Activated CD4-positive, alpha-beta T cell treated with anti-CD3 and anti-CD28 coated beads, Interleukin-2, amount 50 U/mL, for 1 hour (primary cell): ENCODE measurements around the gene GABRB1.
"Not testable (repeated sequence)": the region's sequence is repeated elsewhere in the genome, so short reads cannot be mapped to it uniquely, and the experiment has no call there.

ENCODE experiments used
- DNase-seq: peaks from one replicate; pipeline ENCODE4 v3.0.0-alpha.2; 2020

Gene GABRB1

GRCh38 chr4:47215759-47216158 lies 184.4 kb downstream of the GABRB1 start:
- no peak for DNase-seq

GRCh38 chr4:47217291-47217690 lies 185.9 kb downstream of the GABRB1 start:
- DNase-seq, result no peak

GRCh38 chr4:47217884-47218283 lies 186.5 kb downstream of the GABRB1 start:
- DNase-seq, result no peak

GRCh38 chr4:47218631-47219030 lies 187.3 kb downstream of the GABRB1 start:
- no peak for DNase-seq

GRCh38 chr4:47219586-47219985 lies 188.2 kb downstream of the GABRB1 start:
- DNase-seq, result no peak

GRCh38 chr4:47221721-47222120 lies 190.4 kb downstream of the GABRB1 start:
- DNase-seq, result no peak

- DNase-seq, result no peak
These were observed 190.9 kb downstream of the GABRB1 start for GRCh38 chr4:47222276-47222675.

GRCh38 chr4:47224361-47224760 lies 193.0 kb downstream of the GABRB1 start:
- no peak for DNase-seq

GRCh38 chr4:47235721-47236120 lies 204.4 kb downstream of the GABRB1 start:
- DNase-seq, result no peak

GRCh38 chr4:47238667-47239066 lies 207.3 kb downstream of the GABRB1 start:
- DNase-seq, result no peak

- no peak for DNase-seq
These were observed 208.3 kb downstream of the GABRB1 start for GRCh38 chr4:47239649-47240048.

- DNase-seq, result no peak
These were observed 220.2 kb downstream of the GABRB1 start for GRCh38 chr4:47251348-47252135.

- DNase-seq, result no peak
These were observed 232.4 kb downstream of the GABRB1 start for GRCh38 chr4:47263721-47264120.

- DNase-seq, result no peak
These were observed 239.0 kb downstream of the GABRB1 start for GRCh38 chr4:47270201-47270888.

GRCh38 chr4:47271291-47271690 lies 239.9 kb downstream of the GABRB1 start:
- no peak for DNase-seq

GRCh38 chr4:47274901-47275300 lies 243.5 kb downstream of the GABRB1 start:
- DNase-seq, result no peak

- no peak for DNase-seq
These were observed 244.2 kb downstream of the GABRB1 start for GRCh38 chr4:47275595-47275994.

GRCh38 chr4:47278631-47279030 lies 247.3 kb downstream of the GABRB1 start:
- DNase-seq, result no peak

- no peak for DNase-seq
These were observed 256.4 kb downstream of the GABRB1 start for GRCh38 chr4:47287735-47288134.

GRCh38 chr4:47289805-47290204 lies 258.4 kb downstream of the GABRB1 start:
- DNase-seq, result no peak

- DNase-seq, result not testable (repeated sequence)
These were observed 259.5 kb downstream of the GABRB1 start for GRCh38 chr4:47290873-47291272.

- no peak for DNase-seq
These were observed 277.8 kb downstream of the GABRB1 start for GRCh38 chr4:47309165-47309564.

GRCh38 chr4:47312170-47312569 lies 280.8 kb downstream of the GABRB1 start:
- no peak for DNase-seq

GRCh38 chr4:47313384-47313783 lies 282.0 kb downstream of the GABRB1 start:
- no peak for DNase-seq

- no peak for DNase-seq
These were observed 284.0 kb downstream of the GABRB1 start for GRCh38 chr4:47315346-47315745.
